ENCODE results near the gene PHACTR1.

DNA sequence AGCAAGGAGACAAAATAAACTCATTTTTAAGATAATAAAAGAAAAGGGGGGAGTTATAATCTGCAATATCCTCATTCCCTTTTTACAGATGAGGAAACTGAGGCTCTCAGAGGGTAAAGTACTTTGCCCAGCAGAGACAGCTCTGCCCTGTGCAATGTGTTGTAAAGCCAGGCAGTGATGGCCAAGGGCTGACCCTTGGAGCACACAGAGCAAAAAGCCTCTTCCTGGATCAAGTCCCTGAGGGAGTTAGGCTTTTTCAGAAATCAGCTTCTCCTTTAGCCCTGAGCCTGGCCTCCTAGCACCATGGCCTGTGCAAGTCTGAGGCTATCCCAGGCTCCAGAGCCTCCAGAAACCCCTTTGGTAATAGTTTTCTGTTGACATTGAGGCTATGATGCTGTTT, 234.8 kb downstream of the PHACTR1 start:
- no peak for TF ChIP-seq CTCF (IDR thresholded peaks at IDR 0.05; ENCODE audit: low read depth, low read length)
- TF ChIP-seq EZH2phosphoT487 (IDR thresholded peaks at IDR 0.05; ENCODE audit: low read depth), result no peak

Data from OCI-LY3 (cell line).